Activated CD8-positive, alpha-beta memory T cell treated with anti-CD3 and anti-CD28 coated beads, Interleukin-2, amount 50 U/mL, for 4 hours (primary cell): ENCODE measurements around the gene ZNF14.
"Not testable (repeated sequence)": the region's sequence is repeated elsewhere in the genome, so short reads cannot be mapped to it uniquely, and the experiment has no call there.

Experiments
- DNase-seq: peaks from one replicate; pipeline ENCODE4 v3.0.0-alpha.2; 2020

ZNF14 gene

DNA sequence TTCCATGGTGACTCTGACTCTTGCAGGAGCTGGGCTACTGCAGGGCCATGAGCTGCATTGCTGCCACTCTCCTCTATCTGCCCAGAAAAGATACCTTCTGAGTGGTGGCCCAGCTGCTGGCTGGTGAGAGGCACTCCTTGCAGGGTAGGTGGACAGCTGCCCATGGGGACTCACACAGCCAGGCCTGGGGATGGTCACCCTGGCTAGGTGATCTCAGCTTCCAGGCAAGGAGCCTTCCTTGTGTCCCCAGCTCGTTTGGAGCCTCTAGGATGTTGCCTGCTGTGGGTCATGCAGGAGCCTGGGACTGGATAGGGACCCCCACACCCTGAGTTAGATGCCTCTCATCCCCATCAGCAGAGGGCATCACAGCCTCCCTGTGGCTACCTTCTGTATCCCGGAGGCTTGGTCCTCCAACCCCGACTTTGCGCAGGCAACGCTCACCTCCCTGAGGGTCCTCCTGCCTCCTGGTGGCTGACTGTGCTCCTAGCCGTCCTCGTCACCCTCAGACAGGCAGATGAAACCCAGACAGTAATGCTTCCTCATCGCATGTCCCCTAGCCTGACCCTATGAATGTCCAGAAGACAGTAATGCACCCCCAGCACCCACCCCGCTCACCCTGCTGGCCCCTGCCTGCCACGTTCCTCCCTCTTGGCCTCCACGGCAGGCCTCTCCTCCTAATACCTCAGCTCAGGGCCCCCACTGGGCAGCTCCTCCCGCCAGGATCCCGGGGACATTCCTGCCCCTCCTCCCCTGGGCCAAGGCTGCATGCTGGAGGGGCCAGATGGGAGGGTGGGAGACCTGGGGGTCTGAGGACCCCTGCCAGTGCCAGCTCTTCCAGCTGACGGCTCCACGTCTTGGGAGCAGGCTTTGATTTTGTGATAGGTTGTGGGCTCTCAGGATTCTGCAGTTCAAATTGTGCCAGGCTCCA lies 13.6 kb upstream of the ZNF14 start:
- no peak for DNase-seq

DNA sequence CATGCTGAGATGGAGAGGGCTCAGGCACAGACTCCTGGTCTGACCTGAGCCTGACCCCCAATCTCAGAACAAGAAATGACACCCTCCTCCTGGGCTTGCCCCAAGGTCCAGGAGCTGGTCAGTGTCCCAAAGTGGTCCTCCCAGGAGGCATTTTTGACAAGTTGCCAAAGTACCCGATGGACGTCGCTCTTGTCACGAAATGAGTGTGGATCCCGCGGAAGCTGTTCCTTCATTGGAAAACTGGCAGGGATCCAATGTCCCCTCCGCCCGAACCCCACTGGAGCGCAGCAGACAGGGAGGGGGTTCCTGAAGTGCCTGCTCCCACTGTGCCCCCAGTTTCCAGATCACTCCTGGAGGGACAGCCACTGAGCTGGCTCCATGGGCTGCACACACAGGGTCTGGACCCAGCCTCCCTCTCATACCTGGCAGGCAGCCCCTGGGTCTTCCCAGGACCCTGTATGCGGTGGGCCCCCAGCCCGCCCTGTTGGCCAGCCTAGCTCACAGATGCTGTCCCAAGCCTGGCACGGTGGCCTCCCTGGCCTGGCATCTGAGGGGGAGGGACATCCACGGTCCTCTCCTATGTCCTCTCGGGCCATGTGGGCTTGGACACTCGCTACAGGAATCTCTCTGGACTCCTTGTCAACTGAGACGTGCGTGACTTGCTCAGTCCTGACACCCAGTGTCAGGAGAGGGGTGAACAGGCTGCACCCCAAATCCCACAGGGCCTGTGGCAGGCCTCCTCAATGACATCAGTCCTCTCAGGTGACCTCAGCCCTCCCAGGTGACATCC lies 12.8 kb upstream of the ZNF14 start:
- DNase-seq: no peak

DNA sequence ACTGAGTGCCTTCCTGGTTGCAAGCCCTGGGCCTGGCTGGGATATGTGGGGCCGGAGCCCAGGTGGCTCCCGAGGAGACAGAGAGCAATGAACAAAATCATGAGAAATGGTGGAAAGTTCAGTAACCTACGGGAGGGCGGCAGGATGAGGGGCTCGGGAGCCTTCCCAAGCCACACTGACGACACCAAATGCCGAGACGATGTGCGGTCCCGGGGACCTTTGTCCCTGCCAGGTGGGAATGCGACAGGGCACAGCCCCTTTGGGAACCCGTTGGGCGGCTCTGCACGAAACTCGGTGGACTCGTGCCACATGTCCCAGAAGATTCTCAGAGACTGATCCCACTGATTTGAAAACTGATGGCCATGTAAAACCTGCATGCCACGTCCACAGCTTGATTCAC lies 11.7 kb upstream of the ZNF14 start:
- no peak for DNase-seq

DNA sequence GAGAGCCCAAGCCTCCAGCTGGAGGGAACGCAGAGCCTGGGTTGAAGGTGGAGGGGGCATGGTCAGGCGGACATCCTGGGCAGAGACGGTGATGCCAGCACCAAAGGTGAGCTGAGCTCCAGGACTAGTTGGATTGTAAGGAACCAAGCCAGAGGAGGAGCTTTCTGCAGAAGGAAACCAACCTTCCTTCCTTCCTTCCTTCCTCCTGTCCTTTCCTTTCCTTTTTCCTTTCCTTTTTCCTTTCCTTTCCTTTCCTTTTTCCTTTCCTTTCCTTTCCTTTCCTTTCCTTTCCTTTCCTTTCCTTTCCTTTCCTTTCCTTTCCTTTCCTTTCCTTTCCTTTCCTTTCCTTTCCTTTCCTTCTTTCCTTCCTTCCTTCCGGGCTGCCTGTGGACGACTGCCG lies 11.0 kb upstream of the ZNF14 start:
- not testable (repeated sequence) for DNase-seq

DNA sequence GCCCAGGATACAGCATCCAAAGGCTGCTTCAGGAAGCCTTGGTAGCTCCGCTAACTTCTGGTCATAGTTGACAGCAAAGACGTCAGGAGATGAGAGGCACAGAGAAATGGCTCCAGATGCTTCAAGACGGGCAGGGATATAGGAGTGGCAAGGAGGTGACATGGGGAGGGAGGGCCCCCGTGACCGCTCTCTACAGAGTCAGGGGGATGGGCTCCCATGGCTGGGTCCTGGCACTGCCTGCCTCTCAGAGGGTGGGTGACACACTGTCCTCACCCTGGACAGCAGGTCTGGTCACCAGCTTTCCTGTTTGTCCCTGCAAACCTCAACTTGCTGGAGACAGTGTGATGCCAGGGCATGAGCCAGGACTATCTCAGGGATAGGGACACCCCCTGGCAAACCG lies 10.3 kb upstream of the ZNF14 start:
- DNase-seq: no peak

DNA sequence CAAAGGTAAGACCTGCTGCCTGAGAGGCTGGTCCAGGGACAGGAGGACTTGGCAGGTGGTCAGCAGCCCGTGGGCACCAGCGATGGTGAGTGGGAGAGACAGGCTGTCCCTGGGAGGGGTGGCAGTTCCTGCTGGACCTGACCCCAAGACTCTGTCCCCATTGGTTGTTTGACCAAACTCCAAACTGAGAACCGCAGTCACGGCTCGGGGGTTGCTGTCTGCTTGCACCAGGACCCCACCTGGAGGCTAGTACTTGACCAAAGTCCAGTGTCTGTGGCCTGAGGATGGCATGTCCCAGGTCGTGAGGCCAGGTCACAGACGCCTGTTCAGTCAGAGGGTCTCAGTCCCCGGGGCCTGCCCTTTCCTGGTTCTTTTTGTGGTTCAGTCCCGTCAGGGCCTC lies 9.9 kb upstream of the ZNF14 start:
- DNase-seq: no peak

DNA sequence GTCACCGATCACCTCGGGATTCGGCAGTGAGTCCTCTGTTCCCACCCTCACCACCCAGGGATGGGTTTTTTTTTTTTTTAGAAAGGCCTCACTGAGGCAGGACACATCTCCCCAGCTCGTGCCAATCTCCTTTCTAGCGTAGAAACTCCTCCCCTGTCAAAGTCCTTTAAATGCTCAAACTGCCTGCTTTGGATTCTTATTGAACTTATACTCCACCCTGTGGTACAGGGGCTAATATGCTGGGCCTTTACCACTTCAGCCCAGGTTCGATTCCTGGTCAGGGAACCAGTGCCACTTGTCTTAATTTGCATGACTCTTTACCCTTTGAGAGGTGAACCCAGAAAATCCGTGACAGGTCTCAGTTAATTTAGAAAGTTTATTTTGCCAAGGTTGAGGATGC lies 8.3 kb upstream of the ZNF14 start:
- DNase-seq: no peak

DNA sequence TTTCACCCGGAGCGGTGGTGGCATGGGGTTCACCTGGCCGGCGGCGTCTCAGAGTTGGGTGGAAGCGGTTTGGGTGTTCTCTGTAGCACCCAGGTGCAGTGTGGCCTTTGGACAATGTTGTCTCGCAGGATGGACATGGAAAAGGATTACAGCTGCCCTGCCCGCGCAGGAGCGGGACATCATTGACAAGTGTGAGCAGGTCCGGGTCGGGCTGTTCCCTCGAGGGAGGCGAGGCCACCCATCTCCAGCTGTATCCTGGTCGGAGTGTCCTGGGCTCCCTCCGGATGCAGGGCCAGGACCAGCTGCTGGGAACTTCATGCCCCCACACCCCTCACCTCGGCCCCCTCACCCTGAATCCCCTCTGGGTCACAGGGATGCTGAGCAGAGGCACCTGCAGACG lies 7.8 kb upstream of the ZNF14 start:
- DNase-seq: no peak

DNA sequence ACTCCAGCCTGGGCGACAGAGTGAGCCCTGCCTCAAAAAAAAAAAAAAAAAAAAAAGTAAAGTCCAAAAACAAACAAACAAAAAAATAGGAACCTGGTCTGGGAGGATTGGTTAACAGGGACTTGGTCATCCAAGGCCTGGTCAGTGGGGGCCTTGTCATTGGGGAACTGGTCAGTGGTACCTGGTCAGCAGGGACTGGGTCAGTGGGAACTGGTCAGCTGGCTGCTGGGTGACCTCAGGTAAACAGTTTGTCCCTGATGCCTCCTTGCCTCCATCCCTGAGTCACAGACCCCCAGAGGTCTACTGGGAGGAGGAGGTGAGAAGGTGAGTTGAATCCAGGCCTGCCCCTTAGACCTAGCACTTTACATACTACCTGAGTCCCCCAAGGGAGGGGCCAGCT lies 5.7 kb upstream of the ZNF14 start:
- DNase-seq: no peak

DNA sequence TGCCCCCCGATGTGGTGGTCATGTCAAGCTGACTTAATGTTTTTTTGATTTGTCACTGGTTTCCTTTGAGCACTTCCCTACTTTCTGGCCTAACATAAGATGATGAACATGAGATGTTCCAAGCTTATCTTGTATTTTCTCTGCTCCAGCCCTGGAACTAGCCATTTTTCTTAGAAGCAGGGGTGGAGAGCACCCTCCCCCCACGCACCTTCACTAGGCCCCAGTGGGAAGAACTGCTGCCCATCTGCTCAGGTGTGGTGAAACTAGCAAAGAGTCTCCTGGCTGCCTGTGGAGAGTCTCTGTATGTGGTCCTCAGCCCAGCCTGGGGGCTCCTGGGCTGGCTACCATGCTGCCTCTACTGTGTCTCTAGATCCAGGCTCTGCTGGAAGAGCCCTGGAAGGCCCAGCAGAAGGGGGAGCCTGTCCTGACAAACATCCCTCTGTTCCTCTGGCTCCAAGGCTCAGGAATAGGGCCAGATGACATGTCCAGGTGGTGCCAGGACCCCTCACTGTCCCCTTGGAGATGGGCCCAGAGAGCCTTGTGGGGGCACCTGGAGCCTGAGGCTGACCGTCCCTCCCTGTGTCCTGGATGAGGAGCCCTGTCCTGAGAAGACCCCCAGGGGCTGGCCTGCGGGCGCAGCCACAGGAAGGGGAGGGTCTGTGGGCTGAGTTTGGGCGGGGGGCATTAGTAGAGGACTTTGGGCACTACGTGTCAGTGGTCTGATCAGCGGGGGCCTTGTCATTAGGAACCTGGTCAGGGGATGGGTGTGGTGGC lies 4.8 kb upstream of the ZNF14 start:
- DNase-seq: no peak

DNA sequence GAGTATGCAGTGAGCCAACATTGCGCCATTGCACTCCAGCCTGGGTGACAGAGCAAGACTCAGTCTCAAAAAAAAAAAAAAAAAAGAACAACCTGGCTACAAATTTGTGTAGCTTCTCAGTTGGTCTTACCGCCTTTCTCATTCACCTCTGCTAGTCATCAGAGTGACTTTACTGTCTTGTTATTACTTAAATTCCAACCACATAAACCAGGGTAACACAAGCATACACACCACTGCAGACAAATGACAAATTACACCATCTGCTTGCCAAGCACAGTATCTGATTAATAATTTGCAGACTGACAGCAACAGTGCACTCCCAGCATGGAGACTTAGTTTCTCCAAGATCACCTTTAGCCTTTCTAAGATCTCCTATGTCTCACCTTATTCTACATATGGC lies 11.0 kb downstream of the ZNF14 start:
- no peak for DNase-seq

DNA sequence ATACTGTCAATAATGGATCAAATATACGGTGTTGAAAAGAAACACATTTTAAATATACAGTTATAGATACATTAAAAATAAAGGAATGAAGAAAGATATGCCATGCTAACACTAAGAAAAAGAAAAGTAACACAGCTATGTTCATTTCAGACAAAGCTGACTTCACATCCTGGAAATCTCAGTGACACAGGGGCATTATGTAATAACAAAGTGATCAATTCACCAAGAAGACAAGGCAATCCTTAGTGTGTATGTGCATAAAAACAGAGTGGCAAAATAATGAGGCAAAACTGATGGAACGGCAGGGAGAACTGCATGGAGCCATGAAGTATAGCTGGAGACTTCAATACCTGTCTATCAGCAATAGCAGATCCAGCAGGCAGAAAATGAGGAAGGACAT lies 13.1 kb downstream of the ZNF14 start:
- DNase-seq: no peak

DNA sequence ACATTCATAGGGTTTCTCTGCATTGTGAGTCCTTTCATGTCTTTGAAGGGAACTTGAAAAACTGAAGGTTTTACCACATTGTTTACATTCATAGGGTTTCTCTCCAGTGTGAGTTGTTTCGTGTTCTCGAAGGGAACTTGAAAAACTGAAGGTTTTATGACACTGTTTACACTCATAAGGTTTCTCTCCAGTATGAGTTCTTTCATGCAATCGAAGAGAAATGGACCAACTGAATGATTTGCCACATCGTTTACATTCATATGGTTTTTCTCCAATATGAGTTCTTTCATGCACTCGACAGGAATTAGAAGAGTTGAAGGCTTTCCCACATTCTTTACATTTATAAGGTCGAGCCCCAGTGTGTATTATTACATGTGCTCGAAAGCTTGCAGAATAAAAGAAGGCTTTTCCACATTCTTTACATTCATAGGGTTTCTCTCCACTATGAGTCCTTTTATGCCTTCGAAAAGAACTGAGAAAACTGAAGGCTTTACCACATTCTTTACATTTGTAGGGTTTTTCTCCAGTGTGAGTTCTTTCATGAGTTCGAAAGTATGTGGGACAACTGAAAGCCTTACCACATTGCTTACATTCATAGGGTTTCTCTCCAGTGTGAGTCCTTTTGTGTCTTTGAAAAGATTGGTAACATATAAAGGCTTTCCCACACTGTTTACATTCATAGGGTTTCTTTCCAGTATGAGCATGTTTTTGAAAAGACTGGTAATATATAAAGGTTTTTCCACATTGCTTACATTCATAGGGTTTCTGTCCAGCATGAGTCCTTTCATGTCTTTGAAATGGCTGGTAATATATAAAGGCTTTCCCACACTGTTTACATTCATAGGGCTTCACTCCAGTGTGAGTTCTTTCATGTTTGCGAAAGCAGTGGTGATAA lies 20.7 kb downstream of the ZNF14 start:
- no peak for DNase-seq

DNA sequence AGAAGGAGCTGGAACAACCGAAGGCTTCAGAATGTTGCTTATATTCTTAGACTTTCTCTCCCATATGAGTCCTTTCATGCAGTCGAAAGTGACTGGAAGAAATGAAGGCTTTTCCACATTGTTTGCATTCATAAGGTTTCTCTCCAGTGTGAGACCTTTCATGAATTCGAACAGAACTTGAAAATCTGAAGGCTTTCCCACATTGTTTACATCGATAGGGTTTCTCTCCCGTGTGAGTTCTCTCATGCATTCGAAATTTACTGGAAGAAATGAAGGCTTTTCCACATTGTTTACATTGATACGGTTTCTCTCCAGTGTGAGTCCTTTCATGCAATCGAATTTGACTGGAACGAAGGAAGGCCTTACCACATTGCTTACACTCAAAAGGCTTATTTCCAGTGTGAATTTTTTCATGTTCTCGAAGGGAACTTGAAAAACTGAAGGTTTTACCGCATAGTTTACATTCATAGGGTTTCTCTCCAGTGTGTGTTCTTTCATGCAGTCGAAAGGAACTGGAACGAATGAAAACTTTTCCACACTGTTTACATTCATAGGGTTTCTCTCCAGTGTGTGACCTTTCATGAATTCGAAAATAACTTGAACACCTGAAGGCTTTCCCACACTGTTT lies 21.5 kb downstream of the ZNF14 start:
- DNase-seq: no peak

DNA sequence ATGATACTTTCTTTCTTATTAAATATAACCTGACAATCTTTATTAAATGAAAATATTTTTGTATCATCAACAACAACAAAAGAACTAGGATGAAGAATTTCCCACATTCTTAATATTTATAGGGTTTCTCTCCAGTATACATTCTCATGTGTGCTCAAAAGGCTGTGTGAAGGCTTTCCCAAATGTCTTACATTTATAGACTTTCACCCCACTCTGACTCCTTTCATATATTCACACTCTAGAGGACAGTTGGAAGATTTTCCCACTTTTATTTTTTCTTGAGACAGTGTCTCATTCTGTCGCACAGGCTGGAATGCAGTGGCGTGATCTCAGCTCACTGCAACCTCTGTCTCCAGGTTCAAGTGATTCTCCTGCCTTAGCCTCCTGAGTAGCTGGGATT lies 22.4 kb downstream of the ZNF14 start:
- no peak for DNase-seq

DNA sequence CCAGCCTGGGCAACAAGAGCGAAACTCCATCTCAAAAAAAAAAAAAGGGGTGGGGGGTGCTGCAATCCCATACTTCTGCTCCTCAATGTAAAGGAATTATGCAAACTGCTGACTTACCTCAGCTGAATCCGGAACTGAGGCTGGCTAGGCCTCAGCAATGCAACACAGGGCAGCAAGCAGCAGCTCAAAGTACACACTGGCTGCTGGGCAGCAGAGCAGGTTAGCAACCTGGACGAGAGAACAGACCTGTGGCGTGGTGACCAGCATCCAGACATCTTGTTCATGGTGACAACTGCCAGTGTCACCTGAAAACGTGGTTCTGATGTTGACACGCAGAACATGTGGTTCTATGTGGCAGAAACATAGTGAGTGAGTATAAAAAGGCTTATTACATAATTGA lies 28.1 kb downstream of the ZNF14 start:
- DNase-seq: no peak

DNA sequence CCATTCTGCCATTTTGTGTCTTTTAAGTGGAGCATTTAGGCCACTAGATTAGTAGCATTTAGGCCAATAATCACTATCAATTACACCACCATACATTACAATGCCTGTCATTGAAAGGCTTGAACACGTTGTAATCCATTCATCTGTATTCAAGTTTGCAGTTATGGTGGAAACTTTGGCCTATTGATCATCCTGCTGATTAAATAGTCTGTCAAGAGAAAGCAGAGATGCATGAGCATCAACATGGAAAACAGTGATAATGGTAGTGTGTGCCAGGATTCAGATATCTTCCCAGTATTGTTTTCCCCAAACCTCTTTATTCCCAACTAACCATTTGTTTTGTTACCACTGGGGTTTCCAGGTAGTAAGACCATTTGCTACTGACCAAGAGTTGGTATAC lies 32.4 kb downstream of the ZNF14 start:
- not testable (repeated sequence) for DNase-seq

DNA sequence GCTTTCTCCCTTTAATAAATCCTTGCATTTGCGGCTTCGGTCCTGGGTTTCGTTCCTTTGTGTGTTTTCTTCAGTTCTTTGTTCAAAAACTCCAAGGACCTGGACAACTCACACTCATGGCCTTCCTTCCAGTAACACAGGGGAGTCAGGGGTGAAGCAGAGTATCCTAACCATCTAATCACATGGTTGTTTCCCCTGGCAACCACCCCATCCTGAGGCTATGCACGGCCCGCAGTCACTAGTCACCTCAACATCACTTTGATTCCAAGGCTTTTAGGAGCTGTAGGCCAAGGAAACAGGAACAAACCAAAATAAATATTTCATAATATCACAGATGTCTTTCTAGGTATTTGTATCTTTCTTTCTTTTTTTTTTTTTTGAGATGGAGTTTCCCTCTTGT lies 35.3 kb downstream of the ZNF14 start:
- no peak for DNase-seq

DNA sequence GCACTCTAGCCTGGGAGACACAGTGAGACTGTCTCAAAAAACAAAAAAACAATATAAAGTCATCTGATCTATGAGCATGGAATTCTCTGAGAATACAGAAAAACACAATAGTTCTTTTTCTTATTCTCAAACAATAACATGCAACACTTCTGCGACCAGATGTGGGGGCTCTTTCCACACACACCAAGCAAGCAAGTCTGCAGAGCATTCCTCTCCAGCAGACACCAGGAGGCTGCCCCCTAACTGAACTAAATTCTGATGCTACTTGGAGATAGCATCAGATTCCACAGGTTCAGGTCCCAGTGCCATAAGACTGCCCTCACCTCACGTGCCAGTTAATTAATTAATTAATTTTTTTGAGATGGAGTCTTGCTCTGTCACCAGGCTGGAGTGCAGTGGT lies 36.5 kb downstream of the ZNF14 start:
- DNase-seq: no peak

DNA sequence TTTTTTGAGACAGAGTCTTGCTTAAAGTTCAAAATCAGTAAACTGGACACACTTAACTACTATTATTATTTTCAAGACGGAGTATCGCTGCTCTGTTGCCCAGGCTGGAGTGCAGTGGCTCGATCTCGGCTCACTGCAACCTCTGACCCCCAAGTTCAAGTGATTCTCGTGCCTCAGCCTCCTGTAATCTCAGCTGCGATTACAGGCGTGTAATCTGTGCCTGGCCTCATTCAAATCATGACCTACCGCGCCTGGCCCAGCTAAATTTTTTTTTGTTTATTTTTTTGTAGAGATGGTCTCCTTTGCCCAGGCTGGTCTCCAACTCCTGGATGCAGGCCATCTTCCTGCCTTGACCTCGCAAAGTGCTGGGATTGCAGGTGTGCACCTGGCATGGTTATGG lies 41.2 kb downstream of the ZNF14 start:
- no peak for DNase-seq

DNA sequence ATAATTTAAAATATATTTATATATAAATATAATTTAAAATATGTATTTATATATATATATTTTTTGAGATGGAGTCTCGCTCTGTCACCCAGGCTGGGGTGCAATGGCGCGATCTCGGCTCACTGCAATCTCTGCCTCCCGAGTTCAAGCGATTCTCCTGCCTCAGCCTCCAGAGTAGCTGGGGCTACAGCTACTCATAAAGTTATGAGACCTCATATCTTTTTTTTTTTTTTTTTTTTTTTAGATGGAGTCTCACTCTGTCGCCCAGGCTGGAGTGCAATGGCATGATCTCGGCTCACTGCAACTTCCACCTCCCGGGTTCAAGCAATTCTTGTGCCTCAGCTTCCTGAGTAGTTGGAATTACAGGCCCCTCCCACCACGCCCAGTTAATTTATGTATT lies 43.9 kb downstream of the ZNF14 start:
- DNase-seq: not testable (repeated sequence)

DNA sequence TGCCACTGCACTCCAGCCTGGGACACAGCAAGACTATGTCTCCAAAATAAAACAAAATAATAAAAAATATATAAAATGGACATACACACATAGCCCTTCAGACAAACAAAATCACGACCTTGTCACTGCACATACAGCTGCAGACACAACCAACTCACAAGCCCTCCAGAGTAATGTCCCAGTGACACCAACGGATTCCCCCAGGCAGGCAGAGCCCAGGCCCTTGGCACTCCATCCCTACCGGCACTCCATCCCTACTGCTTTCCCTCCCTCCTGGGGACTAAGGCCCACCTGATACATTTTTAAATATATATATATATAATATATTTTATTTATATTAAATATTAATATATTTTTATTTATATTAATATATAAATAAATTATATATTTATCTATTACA lies 45.8 kb downstream of the ZNF14 start:
- DNase-seq: no peak
